NCI-H82 treated with DMSO at 0.1 percent for 48 hours (cell line): ENCODE data around the gene SLC38A7.

Experiments
- DNase-seq: peaks from one replicate; lab custom pipeline; 2025; ENCODE audit not compliant: unreplicated experiment; lab: John Stamatoyannopoulos, UW

Gene SLC38A7, protein sequence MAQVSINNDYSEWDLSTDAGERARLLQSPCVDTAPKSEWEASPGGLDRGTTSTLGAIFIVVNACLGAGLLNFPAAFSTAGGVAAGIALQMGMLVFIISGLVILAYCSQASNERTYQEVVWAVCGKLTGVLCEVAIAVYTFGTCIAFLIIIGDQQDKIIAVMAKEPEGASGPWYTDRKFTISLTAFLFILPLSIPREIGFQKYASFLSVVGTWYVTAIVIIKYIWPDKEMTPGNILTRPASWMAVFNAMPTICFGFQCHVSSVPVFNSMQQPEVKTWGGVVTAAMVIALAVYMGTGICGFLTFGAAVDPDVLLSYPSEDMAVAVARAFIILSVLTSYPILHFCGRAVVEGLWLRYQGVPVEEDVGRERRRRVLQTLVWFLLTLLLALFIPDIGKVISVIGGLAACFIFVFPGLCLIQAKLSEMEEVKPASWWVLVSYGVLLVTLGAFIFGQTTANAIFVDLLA

DNA sequence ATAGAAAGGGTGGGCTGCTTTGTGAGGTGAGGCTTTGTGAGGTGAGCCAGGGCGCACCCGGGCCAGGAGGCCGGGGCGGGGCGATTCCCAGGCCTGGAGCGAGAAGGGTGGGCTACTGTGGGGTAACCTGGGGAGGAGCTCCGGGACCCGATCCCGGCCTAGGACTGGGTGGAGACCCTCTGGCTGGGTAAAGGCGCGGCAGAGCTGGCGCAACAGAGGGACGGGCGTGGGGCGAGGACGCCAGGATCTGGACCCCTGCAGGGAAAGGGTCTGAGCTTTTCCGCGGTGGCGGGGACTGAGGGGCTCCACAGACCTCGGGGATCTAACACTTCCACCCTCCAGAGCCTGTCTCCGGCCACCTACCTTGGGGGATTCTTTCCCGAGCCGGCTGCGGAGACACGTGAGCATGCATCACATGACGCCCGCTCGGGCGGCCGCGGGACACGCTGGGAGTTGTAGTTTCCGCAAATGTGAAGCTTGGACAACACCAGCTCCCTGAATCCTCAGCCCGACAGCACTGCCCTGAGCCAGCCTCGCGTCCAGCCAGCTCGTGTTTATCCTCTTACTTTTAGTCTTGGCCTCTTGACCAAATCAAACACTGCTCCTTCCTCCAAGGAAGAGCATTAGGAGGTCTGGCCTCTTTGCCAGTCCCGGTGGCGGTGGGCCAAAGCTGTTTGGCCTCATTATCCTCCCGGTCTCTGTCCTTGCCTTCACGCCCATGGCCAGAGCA, at the start of gene SLC38A7:
Gene SLC38A7 (minus strand): TSS at position 417 of the 730 bp plus-strand sequence. CDS start 4,644 bp downstream, outside the sequence.
- peak; percentile 14 for DNase-seq

DNA sequence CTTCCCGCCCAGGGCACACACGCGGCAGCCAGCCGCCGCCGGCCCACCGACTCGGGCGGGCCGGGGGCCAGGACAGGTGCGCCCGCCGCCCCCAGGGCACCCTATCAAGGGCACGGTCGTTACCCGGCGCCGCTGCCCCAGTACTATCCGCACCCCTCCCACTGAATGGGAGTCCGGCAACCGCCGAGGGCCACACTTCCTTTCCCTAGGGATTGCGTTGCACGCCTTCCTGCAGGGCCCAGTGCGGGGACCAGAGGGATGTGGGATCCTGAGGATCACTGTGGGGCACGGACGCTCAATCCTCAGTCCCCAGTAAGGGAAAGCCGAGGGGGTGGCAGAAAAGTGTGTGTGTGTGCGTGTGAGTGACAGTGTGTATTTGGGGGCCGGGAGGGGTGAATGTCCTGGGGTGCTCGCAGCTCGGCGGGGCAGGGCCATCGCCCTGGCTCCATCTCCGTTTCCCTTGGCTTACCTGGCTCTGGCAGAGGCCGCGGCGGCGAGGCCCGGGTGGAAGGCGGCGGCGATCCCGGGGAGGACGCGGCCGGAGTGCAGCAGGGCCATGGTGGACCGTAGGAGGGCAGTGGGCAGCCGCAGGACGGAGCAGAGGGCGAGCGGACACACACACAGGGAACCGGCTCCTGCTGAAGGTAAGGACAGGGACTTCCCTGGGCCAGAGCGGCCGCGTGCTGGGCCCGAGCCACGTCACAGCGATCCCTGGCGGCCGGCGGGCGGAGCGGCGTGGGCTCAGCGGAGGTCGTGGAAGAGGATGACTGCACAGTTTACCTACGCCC, 49.3 kb upstream of the SLC38A7 start, which contains the start of gene GOT2:
Gene GOT2 (minus strand): TSS at position 646 of the 788 bp plus-strand sequence. CDS start 88 bp downstream, at position 558.
- peak; percentile 65 for DNase-seq

DNA sequence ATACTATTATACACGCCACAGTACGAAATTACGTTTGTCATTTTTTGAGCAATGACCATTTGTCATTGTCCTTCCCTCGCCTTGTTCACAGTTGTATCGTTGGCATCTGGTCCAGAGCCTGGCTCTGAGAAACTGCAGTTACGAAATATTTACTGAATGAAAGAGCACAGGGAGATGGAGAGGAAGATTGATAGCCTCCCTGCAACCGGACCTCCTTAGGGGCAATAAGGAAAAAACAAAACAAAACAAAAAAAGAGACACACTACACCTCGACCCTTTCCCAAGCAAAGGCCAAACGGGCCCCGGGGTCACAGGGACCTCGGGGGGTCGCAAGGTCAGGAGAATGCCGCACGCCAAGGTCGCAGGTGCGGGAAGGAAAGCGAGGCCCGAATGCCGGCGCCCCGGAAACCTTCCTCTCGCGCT, 48.7 kb upstream of the SLC38A7 start:
- no peak for DNase-seq

DNA sequence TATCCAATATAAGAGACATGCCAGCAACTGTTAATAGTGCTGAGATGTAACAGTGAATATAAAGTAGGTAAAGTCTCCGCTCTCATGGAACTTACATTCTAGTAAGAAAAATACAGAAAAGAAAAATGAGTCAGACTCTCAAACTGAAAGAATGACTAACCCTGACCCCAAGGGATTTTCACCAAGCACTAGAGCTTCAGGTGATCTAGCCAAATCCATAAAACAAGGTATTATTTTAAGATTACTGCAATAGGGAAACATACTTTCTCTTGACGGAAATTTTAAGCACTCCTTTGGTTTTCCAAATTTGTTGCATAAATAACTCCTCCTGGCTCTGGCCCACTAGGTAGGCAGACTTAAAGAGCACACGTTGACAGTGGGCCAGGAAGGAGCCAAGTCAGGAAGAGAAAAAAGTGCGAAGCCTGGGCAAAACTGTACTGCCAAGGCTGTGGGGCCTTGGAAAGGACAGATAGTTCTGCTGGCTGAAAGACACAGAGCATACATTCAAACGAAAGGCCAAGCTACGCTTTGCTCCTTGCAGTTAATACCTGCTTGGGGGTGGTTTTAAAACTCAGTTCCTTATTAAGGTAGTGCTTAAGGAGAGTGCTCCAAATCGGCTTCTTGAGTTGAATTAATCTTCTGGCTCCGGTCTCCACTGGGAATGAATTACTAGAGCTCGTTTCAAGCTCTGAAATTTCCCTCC, 48.1 kb upstream of the SLC38A7 start:
- DNase-seq = peak; percentile 2

DNA sequence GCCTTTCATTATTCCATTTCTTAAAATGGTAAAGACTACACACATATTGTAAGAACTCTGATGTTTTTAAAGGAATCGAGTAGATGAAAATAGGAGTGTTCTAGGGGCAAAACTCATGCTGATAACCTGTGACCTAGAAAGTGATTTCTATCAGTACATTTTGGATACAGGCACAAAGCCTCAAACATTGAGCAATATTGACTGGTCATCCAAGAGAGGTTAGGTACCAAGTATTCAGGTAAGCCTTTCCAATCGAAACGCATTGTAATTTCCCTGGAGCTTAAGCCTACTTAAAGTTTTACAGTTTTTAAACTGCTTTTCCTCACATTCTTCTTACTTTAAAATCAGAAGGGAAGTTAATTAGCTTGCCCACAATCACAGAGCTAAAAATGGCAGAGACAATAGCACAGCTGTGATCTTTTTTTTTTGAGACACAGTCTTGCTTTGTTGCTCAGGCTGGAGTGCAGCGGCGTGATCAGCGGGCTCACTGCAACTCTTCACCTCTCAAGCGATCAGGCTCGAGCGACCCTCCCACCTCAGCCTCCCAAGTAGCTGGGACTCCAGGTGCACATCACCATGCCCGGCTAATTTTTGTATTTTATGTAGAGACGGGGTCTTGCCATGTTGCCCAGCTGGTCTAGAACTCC, 46.3 kb upstream of the SLC38A7 start:
- no peak for DNase-seq

DNA sequence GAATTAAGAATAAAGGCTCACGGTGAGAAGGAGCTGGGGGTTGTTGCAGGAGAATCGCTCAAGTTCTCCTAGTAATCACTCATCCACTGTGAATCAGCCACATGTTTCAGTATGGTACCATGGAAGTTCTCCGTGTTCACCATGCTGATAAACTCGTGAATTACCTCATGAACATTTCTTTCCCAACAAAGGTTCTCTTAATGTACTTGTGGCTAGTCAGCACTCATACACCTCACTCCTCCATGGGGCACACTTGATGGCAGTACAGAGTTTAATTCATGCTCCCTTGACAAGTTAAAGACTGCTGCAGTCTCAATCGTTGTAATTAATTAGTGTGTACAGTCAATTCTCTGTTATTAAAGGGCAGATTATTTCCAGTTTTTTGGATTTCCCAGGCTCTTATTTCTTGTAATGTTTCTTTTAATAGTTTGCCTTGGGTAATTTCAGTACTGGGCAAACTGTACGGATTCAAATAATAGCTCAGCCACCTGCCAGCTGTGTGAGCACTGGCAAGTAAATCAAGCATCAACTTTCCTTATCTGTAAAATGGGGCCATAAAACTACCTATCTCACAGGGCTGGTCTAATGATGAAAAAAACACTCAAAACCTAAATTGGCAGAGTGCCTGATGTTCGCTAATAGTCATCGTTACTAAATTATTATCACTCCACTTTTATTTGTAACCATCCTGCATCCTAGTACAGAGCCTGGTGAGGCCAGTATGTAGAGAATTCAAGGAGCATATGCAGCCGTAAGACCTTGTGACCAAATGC, 43.4 kb upstream of the SLC38A7 start:
- DNase-seq = no peak

DNA sequence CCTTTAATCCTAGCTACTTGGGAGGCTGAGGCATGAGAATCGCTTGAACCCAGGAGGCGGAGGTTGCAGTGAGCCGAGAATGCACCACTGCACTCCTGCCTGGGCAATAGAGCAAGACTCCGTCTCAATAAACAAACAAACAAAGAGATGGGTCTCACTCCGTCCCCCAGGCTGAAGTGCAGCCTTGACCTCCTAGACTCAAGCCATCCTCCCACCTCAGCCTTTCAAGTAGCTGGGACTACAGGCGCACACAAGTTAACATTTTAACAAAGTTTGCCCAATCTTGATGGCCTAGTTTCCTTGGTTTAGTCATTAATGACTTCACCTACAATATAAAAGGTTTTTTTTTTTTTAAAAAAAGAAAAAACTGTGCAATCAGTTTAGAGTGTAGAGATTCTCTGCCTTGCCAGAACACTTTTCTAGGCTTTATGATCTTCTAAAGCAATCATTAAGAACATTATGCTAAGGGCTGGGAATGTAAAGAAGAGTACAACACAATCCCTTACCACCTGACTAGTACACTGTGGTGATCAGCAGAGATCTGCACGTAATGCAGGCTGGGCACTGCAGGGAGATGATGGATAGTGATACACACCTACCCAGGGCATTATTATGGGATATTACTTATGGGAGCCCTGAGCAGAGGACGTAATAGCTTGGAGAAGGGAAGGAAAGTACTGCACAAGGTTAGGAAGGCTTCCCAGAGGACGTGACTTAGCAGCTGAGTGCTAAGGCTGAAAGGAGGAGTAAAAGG, 42.6 kb upstream of the SLC38A7 start:
- no peak for DNase-seq

DNA sequence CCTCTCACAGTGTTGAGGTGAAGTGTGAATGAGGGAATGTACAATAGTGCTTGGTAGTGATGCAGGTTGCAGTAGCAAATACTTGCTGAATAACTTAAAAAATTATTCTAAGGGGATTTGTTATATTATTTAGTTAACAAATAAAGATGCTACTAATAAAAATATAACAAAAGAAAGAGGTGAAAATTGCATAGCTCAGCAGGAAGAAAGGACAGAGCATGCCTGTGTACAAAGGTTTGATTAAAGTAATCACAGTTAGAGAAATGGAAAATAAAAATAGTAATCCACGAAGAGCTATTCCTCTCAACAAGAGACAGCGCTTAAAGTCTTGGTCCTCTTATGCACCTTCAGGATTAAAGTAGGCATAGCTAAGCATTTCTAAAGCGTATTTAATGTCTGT, 38.5 kb upstream of the SLC38A7 start:
- no peak for DNase-seq

DNA sequence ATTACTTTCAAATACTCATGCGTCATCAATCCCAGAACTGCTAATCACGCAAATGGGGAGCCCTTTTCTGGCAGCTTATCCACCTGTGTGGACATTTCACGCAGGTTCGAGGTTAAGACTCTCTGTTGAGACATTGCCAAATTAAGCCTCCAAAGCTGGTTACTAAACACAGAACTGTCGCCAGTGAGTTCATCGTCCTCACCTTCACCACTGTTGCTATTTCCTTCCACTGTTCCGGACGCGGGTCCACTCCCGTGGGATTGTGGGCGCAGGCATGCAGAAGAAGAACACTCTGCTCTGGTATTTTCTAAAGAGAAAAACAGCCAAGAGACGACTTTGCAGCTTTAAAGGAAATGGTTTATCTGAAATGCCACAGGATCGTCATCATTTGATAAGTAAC, 33.4 kb upstream of the SLC38A7 start:
- no peak for DNase-seq

DNA sequence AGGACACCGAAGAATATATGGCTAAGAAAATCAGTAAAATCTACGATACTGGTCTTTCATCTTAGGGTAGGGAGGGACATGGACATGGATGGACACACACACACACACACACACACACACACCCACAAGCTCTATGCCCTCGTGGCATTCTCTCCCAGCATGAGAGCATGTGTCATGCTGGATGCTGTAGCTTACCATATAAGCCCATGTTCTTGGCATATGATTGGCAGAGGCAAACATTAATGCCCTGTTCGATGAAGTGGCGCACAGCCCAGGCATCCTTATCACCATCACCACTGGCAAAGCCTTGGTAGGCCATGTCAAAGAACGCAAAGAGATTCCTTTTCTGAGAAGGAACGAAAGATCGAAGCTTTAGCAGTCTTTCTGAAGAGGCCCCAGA, 31.9 kb upstream of the SLC38A7 start:
- DNase-seq = no peak

DNA sequence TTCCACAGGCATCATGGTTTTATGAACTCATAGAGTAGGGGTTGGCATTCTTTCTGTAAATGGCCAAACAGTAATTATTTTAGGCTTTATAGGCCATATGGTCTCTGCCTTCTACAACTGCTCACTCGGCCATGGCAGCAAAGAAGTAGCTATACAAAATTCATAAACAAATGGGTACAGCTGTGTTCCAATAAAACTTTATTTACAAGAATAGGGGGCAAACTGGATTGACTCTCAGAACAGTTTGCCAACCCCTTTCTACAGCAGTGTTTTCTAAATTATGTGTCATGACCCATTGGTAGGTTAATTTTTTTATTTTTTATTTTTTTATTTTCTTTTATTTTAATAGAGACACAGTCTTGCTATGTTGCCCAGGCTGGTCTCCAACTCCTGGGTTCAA, 29.2 kb upstream of the SLC38A7 start:
- DNase-seq = no peak

DNA sequence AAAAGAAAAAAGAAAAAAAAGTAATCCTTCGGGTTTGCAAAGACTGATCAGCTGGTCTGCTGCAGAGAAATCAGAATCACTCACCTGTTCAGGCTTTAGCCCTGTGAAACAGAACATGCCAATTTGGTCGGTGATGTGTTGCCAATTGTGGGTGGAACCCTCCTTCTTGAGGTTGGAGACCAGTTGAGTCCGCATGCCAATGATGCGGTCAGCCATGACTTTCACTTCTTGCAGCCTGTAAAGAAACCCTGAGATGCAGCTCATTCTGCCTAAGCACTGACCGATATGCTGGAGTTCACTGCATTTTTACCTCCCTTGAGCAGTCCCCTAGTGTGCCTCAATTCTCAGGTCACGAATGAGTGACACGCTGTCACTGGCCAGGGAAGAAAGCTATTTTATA, 24.8 kb upstream of the SLC38A7 start:
- DNase-seq = no peak

DNA sequence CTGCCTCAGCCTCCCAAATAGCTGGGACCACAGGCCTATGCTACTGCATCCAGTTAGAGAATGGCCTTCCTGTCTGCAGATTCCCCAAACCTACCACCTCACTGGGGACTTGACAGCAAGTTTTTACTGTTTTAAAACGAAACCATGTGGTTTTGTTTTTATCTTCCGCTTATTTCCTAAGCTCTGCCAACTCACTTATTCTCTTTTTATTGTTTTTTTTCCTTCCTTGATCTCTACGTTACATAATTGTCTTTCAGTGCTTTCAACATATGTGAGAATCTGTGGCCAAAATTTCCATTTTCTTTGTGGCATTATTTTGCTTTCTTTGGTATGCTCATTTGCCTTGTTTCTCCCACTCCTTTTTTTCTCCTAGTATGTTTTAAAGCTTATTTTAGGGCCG, 14.6 kb upstream of the SLC38A7 start:
- no peak for DNase-seq

DNA sequence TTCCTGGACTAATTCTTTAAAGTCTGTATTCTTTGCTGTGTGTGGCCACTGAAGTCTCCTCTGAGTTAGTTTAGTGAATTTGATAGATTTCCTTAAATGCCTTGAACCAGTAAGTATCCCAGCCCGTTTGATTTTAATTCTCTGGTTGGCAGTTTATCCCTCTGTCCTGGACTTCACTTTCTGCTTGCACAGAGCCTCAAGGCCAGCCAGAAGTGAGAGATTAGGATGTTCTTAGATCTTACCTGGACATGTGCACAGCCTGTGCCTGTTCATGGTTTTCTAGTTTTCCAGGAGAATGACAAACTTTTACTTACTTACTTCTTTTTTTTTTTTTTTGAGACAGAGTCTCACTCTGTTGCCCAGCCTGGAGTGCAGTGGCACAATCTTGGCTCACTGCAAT, 10.8 kb upstream of the SLC38A7 start:
- DNase-seq = no peak

DNA sequence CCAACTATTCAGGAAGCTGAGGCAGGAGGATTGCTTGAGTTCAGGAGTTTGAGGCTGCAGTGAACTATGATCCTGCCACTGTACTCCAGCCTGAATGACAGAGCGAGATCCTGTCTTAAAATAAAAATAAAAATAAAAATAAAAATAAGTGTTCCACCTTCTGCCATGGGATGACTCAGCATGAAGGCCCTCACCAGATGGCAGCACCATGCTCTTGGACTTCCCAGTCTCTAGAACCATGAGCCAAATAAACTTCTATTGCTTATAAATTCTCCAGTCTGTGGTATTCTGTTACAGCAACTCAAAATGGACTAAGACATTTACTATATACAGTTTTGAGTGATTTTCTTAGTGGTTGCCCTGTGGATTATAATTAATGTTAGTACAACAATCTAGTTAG, 7.9 kb upstream of the SLC38A7 start:
- no peak for DNase-seq

DNA sequence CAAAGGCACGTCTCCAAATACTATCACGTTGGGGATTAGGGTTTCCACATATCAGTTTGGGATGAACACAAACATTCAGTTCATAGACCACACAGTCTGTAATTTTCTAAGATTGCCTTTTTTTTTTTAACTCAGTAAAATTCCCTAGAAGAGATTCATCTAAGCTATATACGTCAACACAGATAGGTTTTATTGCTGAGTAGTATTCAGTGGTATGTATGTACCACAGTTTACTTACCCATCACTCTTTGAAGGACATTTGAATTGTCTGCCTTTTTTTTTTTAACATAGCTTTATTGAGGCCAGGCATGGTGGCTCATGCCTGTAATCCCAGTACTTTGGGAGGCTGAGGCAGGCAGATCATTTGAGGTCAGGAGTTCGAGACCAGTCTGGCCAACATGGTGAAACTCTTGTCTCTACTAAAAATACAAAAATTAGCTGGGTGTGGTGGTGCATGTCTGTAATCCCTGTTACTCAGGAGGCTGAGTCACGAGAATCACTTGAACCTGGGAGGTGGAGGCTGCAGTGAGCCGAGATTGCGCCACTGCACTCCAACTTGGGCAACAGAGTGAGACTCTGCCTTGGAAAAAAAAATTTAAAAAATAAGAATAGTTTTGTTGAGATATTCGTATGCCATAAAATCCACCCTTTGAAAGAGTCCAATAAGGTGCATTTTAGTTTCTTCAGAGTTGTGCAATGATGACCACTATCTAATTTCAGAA, 2.6 kb upstream of the SLC38A7 start:
- DNase-seq = peak; percentile 58

DNA sequence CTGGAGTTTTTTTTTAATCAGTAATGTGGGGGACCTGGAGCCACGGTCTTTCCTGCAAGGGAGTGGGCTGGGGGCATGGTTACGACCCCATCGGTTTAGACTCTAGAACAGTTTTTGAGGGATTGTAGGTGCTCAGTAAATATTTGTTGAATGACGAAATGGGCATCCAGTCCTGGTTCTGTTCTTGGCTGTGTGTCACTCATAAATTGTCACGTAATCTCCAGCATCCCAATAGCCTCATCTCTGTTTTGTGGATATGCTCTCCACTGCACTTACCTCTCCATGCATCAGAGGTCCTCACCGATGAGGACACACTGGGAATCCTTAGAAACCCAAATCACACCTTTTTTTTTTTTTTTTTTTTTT, 497 bp upstream of the SLC38A7 start:
- DNase-seq = no peak

DNA sequence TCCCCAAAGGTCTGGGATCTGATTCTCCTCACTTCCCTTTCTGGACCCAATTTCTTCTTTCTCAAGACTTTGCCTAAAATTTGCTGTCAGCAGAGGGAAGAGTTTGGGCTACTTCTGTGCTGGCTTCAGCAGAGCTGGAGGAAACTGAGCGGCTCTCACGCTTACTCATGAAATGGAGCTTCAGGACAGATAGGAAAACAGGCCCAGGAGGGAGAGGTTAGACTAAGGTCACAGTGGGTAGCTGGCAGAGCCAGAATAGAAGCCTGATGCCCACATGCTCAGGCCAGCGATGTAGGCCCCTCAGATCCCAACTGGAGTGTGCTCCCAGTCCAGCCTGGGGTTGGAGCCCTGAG, 593 bp downstream of the SLC38A7 start:
- no peak for DNase-seq
